Osteoblast (primary cell): ENCODE results near the gene NID2. TPM values are rescaled to one million over a fixed set of nuclear protein-coding genes. Genes with fewer than 3 reads are reported as not detected.

Experiments used
- DNase-seq: peaks from one replicate; pipeline ENCODE4 v3.0.0; 2011; ENCODE audit warnings: low spot score, mixed read lengths; ENCODE audit not compliant: insufficient read length; ENCODE audit errors: missing footprints
- H2AFZ ChIP-seq: 2 replicates; pipeline ENCODE4 v1.6.0; 2011; ENCODE audit warnings: mild to moderate bottlenecking, low read length
- H3K27ac ChIP-seq: 2 replicates; pipeline ENCODE4 v1.5.1; 2011; ENCODE audit warnings: mild to moderate bottlenecking, low read depth, low read length, moderate library complexity
- H3K27me3 ChIP-seq: 2 replicates; pipeline ENCODE4 v1.6.0; 2012; ENCODE audit warnings: mild to moderate bottlenecking, control low read depth, inconsistent platforms, low read length, moderate library complexity; ENCODE audit not compliant: insufficient read depth
- H3K36me3 ChIP-seq: 2 replicates; pipeline ENCODE4 v1.5.1; 2011; ENCODE audit warnings: mild to moderate bottlenecking, low read length, control low read depth, moderate library complexity; ENCODE audit not compliant: insufficient read depth
- H3K4me1 ChIP-seq: 2 replicates; pipeline ENCODE4 v1.5.1; 2011; ENCODE audit warnings: mild to moderate bottlenecking, low read length, control low read depth, moderate library complexity; ENCODE audit not compliant: insufficient read depth
- H3K4me2 ChIP-seq: 2 replicates; pipeline ENCODE4 v1.6.0; 2011; ENCODE audit warnings: mild to moderate bottlenecking, low read length; ENCODE audit not compliant: insufficient read depth
- H3K4me3 ChIP-seq: fragments of 200-600 bp; sonication (generic); 3 replicates; pipeline ENCODE4 v1.5.1; 2012; ENCODE audit warnings: mild to moderate bottlenecking, low read length, inconsistent platforms; ENCODE audit not compliant: insufficient read depth
- H3K79me2 ChIP-seq: 2 replicates; pipeline ENCODE4 v1.6.0; 2012; ENCODE audit warnings: mild to moderate bottlenecking, low read length, control low read depth, inconsistent platforms; ENCODE audit not compliant: insufficient read depth
- H3K9me3 ChIP-seq: 2 replicates; pipeline ENCODE4 v1.5.1; 2011; ENCODE audit warnings: low read depth, low read length, control low read depth
- H4K20me1 ChIP-seq: 2 replicates; pipeline ENCODE4 v1.6.0; 2012; ENCODE audit warnings: mild to moderate bottlenecking, low read length, control low read depth; ENCODE audit not compliant: insufficient read depth
- total RNA-seq: library from RNA; depleted of rRNA; stranded (reverse); fragments of >200 nt; gene quantifications from 2 replicates; pipeline ENCODE4 v1.2.3, GENCODE V29; 2012
- TF ChIP-seq, protein P1 (sequence below): IDR thresholded peaks from 2 replicates; pipeline ENCODE4 v1.5.1; 2011; ENCODE audit warnings: mild to moderate bottlenecking, low read depth, low read length, moderate library complexity; ENCODE audit errors: extremely low read depth

Gene NID2
- total RNA-seq, 1 donor: 141 TPM

DNA sequence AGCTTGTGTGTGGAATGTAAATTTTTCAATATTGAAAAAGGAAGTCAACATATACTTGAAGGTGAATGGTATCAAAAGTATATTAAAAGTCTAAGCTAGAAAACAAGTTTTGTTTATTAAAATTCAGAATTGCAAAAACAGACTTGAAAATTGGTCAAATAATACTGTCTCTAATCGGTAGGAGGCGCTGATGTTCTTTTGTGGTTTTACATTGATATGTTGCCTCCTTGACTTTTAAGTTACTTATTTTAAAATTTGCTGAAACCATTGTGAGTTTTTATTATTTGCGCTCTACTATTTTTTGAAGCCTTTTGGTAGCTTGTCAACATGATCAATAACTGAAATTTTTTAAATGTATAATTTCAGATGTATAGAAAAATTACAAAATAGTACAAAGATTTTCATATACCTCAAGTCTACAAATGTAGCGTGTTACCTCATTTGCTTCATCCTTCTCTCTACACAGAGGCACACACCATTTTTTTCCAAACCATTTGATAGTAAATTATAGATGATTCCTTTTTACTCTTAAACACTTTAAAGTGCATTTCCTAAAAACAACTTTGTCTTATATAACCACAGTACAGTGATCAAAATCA is 72.6 kb downstream of the NID2 start:
- Histone ChIP-seq H3K9me3 (no peaks in the 10 kb centered on the region), H3K27ac (peak overlapping the region; percentile 1), H3K27me3 (no peaks in the 10 kb centered on the region), H2AFZ (no peak overlapping the region), H4K20me1 (no peaks in the 10 kb centered on the region), H3K4me1 (peaks cover 21% of the 10 kb centered on the region), H3K36me3 (peaks cover 45% of the 10 kb centered on the region), H3K4me3 (no peak overlapping the region), H3K4me2 (no peak overlapping the region), H3K79me2 (peaks cover 32% of the 10 kb centered on the region)
- no peak for DNase-seq
- TF ChIP-seq, protein P1, sequence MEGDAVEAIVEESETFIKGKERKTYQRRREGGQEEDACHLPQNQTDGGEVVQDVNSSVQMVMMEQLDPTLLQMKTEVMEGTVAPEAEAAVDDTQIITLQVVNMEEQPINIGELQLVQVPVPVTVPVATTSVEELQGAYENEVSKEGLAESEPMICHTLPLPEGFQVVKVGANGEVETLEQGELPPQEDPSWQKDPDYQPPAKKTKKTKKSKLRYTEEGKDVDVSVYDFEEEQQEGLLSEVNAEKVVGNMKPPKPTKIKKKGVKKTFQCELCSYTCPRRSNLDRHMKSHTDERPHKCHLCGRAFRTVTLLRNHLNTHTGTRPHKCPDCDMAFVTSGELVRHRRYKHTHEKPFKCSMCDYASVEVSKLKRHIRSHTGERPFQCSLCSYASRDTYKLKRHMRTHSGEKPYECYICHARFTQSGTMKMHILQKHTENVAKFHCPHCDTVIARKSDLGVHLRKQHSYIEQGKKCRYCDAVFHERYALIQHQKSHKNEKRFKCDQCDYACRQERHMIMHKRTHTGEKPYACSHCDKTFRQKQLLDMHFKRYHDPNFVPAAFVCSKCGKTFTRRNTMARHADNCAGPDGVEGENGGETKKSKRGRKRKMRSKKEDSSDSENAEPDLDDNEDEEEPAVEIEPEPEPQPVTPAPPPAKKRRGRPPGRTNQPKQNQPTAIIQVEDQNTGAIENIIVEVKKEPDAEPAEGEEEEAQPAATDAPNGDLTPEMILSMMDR: peak; percentile 71

DNA sequence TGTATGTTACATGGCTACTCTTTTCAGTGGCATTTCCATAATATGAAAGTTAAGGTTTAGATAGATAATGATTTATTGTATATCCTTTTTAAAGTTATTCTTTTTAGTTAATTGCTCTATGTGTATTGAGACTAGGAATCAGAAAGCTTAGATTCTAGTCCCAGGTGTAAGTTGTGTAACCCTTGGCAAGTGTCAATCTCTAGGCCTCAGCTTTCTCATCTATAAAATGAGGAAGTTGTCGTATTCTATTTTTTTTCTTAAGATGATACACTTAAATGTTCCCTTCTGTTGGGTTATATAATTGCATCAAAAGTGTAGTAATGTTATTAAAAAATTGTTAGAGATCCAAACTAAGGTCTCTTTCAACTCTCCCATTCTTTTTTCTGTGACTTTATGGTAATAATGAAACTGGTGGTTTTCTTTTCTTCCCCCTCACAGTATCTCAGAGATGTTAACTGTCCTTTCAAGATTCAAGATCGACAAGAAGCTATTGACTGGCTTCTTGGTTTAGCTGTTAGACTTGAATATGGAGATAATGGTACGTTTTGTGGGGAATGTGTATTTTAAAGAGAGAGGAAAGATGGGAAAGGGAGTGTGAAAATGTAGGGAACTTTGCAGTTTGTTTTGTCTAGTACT is 75.5 kb downstream of the NID2 start:
- DNase-seq: no peak
- Histone ChIP-seq H3K4me2 (no peak overlapping the region), H3K27ac (no peak overlapping the region), H3K27me3 (no peaks in the 10 kb centered on the region), H4K20me1 (no peaks in the 10 kb centered on the region), H3K36me3 (peaks cover 42% of the 10 kb centered on the region), H3K9me3 (no peaks in the 10 kb centered on the region), H3K79me2 (peaks cover 51% of the 10 kb centered on the region), H3K4me1 (peaks cover 11% of the 10 kb centered on the region), H3K4me3 (no peak overlapping the region), H2AFZ (no peak overlapping the region)
- TF ChIP-seq, protein P1: no peak

DNA sequence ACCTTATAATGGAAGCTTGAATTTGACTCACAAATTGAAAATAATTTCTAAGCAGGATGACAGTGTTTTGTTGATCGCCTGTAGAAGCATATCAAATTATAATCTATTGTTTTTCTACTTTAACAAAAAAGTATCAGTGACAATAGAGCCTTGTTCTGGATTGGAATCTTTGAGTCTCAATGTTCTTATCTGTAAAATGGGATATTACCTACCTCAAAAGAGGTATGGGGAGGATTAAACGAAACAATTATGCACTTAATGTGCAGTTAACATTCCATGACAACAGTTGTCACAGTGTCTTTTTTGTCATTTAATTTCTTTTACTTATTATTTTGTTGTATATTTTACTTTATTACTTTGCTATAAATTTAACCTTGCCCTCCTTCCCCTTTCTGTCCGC is 78.4 kb downstream of the NID2 start:
- Histone ChIP-seq H3K27ac (peak overlapping the region; percentile 75), H3K79me2 (peaks cover 37% of the 10 kb centered on the region), H3K4me2 (peak overlapping the region; percentile 94), H3K36me3 (peaks cover 40% of the 10 kb centered on the region), H3K9me3 (no peaks in the 10 kb centered on the region), H3K4me3 (peak overlapping the region; percentile 77), H3K4me1 (peaks cover 11% of the 10 kb centered on the region), H3K27me3 (no peaks in the 10 kb centered on the region), H2AFZ (no peak overlapping the region), H4K20me1 (no peaks in the 10 kb centered on the region)
- TF ChIP-seq, protein P1: no peak
- DNase-seq: no peak
